ENCODE results near the gene NDUFA11.

GRCh38 chr19:5929179-5929578, 25.6 kb upstream of the NDUFA11 start:
- TF ChIP-seq POLR2A (IDR thresholded peaks at IDR 0.05) (no peak), CTCF (IDR thresholded peaks at IDR 0.05) (no peak), POLR2AphosphoS5 (IDR thresholded peaks at IDR 0.05) (no peak), EP300 (IDR thresholded peaks at IDR 0.05) (no peak)

All from suprapubic skin (tissue), 4 donors.